A673 (cell line): ENCODE results near the gene ELMO3. TPM values are rescaled to one million over a fixed set of nuclear protein-coding genes. Genes with fewer than 3 reads are reported as not detected.

Source experiments
- BruUV-seq: library from RNA; stranded (reverse); fragments of 400-500 nt; replicated peaks from 2 replicates; lab custom pipeline; 2021; lab: Mats Ljungman, UMichigan
- CTCF ChIA-PET: fragments of 300-600 bp; sonication (Branson Sonifier 250); formaldehyde crosslinking; loops from one replicate; lab custom pipeline; 2022; ENCODE audit warnings: antibody characterized with exemption; lab: Charles Lee
- POLR2A ChIA-PET: fragments of 300-600 bp; sonication (Branson Sonifier 250); formaldehyde crosslinking; loops from one replicate; lab custom pipeline; 2022; ENCODE audit warnings: antibody characterized with exemption; ENCODE audit not compliant: low non-redundant PET; lab: Charles Lee
- DNase-seq: peaks from one replicate; pipeline ENCODE4 v3.0.0-alpha.2; 2015; ENCODE audit warnings: low spot score
- H3K27ac ChIP-seq: fragments of 200-600 bp; sonication (generic); 2 replicates; pipeline ENCODE4 v1.5.1; 2016; ENCODE audit warnings: mixed run types, low read depth, mild to moderate bottlenecking, mixed read lengths, antibody characterized with exemption, low read length; ENCODE audit not compliant: poor library complexity, severe bottlenecking
- H3K27me3 ChIP-seq: fragments of 200-600 bp; sonication (generic); replicated peaks from 2 replicates; pipeline ENCODE4 v1.6.1; 2017; ENCODE audit warnings: mixed run types, low read depth, mild to moderate bottlenecking, mixed read lengths, antibody characterized with exemption, low read length; ENCODE audit not compliant: insufficient read depth, poor library complexity
- H3K36me3 ChIP-seq: fragments of 200-600 bp; sonication (generic); 2 replicates; pipeline ENCODE4 v1.6.1; 2016; ENCODE audit warnings: mixed run types, mild to moderate bottlenecking, mixed read lengths, antibody characterized with exemption, low read length; ENCODE audit not compliant: insufficient read depth, poor library complexity, severe bottlenecking
- H3K4me1 ChIP-seq: fragments of 200-600 bp; sonication (generic); 2 replicates; pipeline ENCODE4 v1.6.1; 2017; ENCODE audit warnings: mixed run types, mild to moderate bottlenecking, mixed read lengths, antibody characterized with exemption, low read length; ENCODE audit not compliant: insufficient read depth, poor library complexity, severe bottlenecking
- H3K4me3 ChIP-seq: fragments of 200-600 bp; sonication (generic); 2 replicates; pipeline ENCODE4 v1.5.1; 2016; ENCODE audit warnings: low read depth, mixed run types, mild to moderate bottlenecking, mixed read lengths, low read length; ENCODE audit not compliant: poor library complexity, severe bottlenecking
- H3K9me3 ChIP-seq: fragments of 200-600 bp; sonication (generic); 2 replicates; pipeline ENCODE4 v1.6.1; 2016; ENCODE audit warnings: mixed run types, low read depth, mild to moderate bottlenecking, mixed read lengths, antibody characterized with exemption, low read length; ENCODE audit not compliant: poor library complexity, severe bottlenecking
- EZH2 ChIP-seq: fragments of 200-600 bp; sonication (generic); IDR thresholded peaks from 2 replicates; pipeline ENCODE4 v1.6.1; 2017; ENCODE audit warnings: borderline replicate concordance, low read depth, mild to moderate bottlenecking, mixed read lengths, antibody characterized with exemption, low read length; ENCODE audit not compliant: poor library complexity, severe bottlenecking
- intact Hi-C: fragments of 100-400 bp; cut with micrococcal nuclease; formaldehyde crosslinking; loops from one replicate; pipeline ENCODE4 v1.10.0; 2022; ENCODE audit not compliant: unreplicated experiment
- total RNA-seq: library from RNA; stranded (reverse); gene quantifications from 2 replicates; pipeline ENCODE4 v1.2.3, GENCODE V29; 2021
- TF ChIP-seq, protein P1 (sequence below): fragments of 300-800, 200-600 bp; sonication (generic); conservative IDR thresholded peaks from 2 replicates; pipeline ENCODE4 v1.5.1; 2017; ENCODE audit warnings: low read depth, mild to moderate bottlenecking, antibody characterized with exemption, low read length, moderate library complexity, mixed read lengths

ELMO3 gene
- total RNA-seq, 1 experiment from 2014 or later, result 4.7 TPM

DNA sequence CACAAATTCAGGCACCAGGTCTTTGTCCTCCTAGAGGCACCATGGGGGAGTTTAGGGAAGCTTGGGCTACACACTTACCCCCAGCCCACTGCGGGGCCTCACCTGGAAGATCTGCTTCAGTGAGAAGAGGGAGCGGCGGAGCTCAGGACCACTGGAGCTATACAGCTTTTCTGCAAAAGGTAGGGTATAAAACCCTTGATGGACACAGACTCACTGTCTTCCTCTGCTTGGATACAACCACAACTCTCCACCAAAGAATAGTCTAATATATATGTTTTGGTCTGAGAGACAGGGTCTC is 39.3 kb downstream of the ELMO3 start:
- Histone ChIP-seq H3K36me3 (peaks cover 43% of the 10 kb centered on the region), H3K27me3 (no peaks in the 10 kb centered on the region), H3K27ac (no peak overlapping the region), H3K9me3 (no peaks in the 10 kb centered on the region), H3K4me3 (no peak overlapping the region), H3K4me1 (peaks cover 19% of the 10 kb centered on the region)
- TF ChIP-seq EZH2, result no peak
- TF ChIP-seq, protein P1, sequence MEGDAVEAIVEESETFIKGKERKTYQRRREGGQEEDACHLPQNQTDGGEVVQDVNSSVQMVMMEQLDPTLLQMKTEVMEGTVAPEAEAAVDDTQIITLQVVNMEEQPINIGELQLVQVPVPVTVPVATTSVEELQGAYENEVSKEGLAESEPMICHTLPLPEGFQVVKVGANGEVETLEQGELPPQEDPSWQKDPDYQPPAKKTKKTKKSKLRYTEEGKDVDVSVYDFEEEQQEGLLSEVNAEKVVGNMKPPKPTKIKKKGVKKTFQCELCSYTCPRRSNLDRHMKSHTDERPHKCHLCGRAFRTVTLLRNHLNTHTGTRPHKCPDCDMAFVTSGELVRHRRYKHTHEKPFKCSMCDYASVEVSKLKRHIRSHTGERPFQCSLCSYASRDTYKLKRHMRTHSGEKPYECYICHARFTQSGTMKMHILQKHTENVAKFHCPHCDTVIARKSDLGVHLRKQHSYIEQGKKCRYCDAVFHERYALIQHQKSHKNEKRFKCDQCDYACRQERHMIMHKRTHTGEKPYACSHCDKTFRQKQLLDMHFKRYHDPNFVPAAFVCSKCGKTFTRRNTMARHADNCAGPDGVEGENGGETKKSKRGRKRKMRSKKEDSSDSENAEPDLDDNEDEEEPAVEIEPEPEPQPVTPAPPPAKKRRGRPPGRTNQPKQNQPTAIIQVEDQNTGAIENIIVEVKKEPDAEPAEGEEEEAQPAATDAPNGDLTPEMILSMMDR, result no peak
- intact Hi-C loops, result no loop called here
- ChIA-PET CTCF (no interaction called here), POLR2A (no interaction called here)
- no TSS peak for BruUV-seq
- no peak for DNase-seq

DNA sequence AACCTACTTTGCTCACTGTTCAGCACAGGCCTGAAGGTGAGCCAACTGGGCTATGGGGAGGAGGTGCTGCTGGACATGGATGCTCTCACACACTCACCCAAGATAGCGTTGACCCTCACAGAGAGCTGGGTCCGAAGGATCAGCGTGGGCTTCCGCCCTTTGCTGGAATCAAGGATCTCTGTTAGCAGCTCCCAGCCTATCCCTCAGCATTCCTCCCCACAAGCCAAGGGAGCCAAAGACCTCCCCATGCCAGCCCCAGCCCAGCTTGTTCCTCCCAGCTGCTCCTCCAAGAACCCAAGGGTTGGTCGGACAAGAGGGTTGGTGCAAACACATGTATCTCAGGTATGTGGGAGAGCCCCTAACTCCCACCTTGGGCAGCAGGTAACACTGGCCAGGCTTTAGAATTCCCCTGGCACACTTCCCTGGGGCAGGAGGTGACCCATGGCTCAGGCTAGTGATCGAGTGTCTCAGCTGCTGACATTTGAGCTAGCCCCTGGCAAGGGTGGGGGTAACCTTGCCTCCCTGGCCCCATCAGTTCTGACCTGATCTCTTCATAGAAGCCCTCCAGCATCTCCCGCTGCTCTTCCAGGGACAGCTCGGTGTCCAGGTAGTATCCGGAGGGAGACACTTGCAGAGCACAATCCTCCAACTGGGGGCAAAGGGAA is 40.0 kb downstream of the ELMO3 start:
- POLR2A ChIA-PET, result no interaction called here
- no TSS peak for BruUV-seq
- Histone ChIP-seq H3K27me3 (no peaks in the 10 kb centered on the region), H3K4me1 (peaks cover 26% of the 10 kb centered on the region), H3K36me3 (peaks cover 39% of the 10 kb centered on the region), H3K9me3 (no peaks in the 10 kb centered on the region), H3K27ac (no peak overlapping the region), H3K4me3 (no peak overlapping the region)
- intact Hi-C loops, result no loop called here
- CTCF ChIA-PET, result no interaction called here
- no peak for DNase-seq
- TF ChIP-seq EZH2, result no peak
- TF ChIP-seq, protein P1, result no peak

DNA sequence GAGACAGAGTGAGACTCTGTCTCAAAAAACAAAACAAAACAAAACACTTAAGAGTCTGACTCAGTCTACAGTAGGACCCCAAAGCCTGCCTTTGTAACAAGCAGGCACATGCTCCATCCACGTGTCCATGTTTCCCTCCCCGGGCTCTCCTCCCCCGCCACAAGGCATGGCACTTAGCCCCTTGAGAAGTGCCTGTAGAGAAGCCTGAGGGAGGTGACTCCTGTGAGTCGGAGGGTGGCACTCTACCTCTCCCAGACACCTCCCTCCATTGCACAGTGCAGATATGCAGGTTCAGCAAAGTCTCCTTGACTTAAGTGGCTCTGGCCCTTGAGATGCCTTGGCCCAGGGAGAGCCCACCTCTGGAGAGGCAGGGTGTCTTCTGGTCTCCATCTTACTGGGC is 41.6 kb downstream of the ELMO3 start:
- Histone ChIP-seq H3K36me3 (peaks cover 28% of the 10 kb centered on the region), H3K9me3 (no peaks in the 10 kb centered on the region), H3K27me3 (no peaks in the 10 kb centered on the region), H3K4me3 (no peak overlapping the region), H3K27ac (peak overlapping the region; percentile 58), H3K4me1 (peaks cover 42% of the 10 kb centered on the region)
- intact Hi-C loops, result no loop called here
- TF ChIP-seq, protein P1, result no peak
- no peak for TF ChIP-seq EZH2
- POLR2A ChIA-PET, result no interaction called here
- no peak for DNase-seq
- CTCF ChIA-PET, result no interaction called here
- BruUV-seq, result no TSS peak
